Neural progenitor cell (in vitro differentiated cells): ENCODE results near the gene LRBA.

Experiments
- EZH2 ChIP-seq: fragments of 200-600 bp; sonication (generic); IDR thresholded peaks from 2 replicates; pipeline ENCODE4 v1.6.1; 2017; ENCODE audit warnings: antibody characterized with exemption, mild to moderate bottlenecking, moderate library complexity
- EZH2phosphoT487 ChIP-seq: fragments of 200-600 bp; sonication (generic); IDR thresholded peaks from 2 replicates; pipeline ENCODE4 v1.6.1; 2017; ENCODE audit warnings: antibody characterized with exemption
- TF ChIP-seq, protein P1 (sequence below): fragments of 200-600 bp; sonication (generic); IDR thresholded peaks from 2 replicates; pipeline ENCODE4 v1.5.1; 2017; ENCODE audit warnings: antibody characterized with exemption, mild to moderate bottlenecking

DNA sequence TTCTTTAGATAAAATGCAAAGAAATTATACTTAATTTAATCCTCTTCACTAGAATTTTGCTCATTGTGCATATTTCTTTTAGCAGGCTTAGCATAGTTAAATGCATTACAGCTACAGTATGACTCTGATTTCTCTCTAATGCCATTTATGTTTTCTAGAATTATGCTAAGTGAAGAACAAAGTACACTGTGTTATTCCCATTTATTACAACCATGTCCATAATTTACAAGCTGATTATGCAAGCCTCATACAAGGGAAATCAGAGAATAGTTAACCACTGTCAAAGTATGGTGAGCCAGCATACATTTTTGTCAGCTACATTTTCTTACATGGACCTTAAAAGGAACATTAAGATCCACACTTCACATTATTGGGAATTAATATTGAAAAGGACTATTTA lies 334.0 kb downstream of the LRBA start:
- TF ChIP-seq, protein P1, sequence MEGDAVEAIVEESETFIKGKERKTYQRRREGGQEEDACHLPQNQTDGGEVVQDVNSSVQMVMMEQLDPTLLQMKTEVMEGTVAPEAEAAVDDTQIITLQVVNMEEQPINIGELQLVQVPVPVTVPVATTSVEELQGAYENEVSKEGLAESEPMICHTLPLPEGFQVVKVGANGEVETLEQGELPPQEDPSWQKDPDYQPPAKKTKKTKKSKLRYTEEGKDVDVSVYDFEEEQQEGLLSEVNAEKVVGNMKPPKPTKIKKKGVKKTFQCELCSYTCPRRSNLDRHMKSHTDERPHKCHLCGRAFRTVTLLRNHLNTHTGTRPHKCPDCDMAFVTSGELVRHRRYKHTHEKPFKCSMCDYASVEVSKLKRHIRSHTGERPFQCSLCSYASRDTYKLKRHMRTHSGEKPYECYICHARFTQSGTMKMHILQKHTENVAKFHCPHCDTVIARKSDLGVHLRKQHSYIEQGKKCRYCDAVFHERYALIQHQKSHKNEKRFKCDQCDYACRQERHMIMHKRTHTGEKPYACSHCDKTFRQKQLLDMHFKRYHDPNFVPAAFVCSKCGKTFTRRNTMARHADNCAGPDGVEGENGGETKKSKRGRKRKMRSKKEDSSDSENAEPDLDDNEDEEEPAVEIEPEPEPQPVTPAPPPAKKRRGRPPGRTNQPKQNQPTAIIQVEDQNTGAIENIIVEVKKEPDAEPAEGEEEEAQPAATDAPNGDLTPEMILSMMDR: no peak
- TF ChIP-seq EZH2phosphoT487 (no peak), EZH2 (no peak)
